HEK293 (cell line): ENCODE data around the gene RTKN2.

Source experiments
- CTCF ChIA-PET: fragments of 350-600 bp; formaldehyde crosslinking; extraction: SDS; loops from one replicate; lab custom pipeline; 2021; ENCODE audit warnings: antibody characterized with exemption; lab: Yijun Ruan, JAX
- POLR2A ChIA-PET: fragments of 300-600 bp; formaldehyde crosslinking; extraction: SDS; loops from one replicate; lab custom pipeline; 2020; ENCODE audit warnings: antibody characterized with exemption, inconsistent platforms; lab: Yijun Ruan, JAX
- H3K27ac ChIP-seq: fragments of 200-500 bp; sonication (Bioruptor generic); 2 replicates; pipeline ENCODE4 v1.5.1; 2014; ENCODE audit warnings: low read depth, low read length, control low read depth, inconsistent platforms; ENCODE audit errors: extremely low read depth
- H3K36me3 ChIP-seq, 2 experiments: fragments of 200-500 bp in 1 of 2; sonication (Bioruptor generic) in 1 of 2; 1 replicate in 1 of 2; 2 replicates in 1 of 2; pipeline ENCODE4 v1.5.1; 2014 to 2017; ENCODE audit warnings: inconsistent platforms in 2 of 2, low read length in 2 of 2; ENCODE audit not compliant: control insufficient read depth in 2 of 2, insufficient read depth in 1 of 2
- H3K4me1 ChIP-seq: fragments of 200-500 bp; sonication (Bioruptor generic); 2 replicates; pipeline ENCODE4 v1.5.1; 2014; ENCODE audit warnings: mild to moderate bottlenecking, low read length, inconsistent platforms; ENCODE audit not compliant: control insufficient read depth, insufficient read depth
- H3K4me3 ChIP-seq: 2 replicates; pipeline ENCODE4 v1.5.1; 2011; ENCODE audit warnings: low read depth, mild to moderate bottlenecking, control low read depth, low read length, moderate library complexity
- H3K9me3 ChIP-seq: fragments of 200-500 bp; sonication (Bioruptor generic); 2 replicates; pipeline ENCODE4 v1.5.1; 2014; ENCODE audit warnings: low read depth, low read length, inconsistent platforms; ENCODE audit not compliant: control insufficient read depth, insufficient read depth
- ELK4 ChIP-seq: IDR thresholded peaks from 2 replicates; pipeline ENCODE4 v1.6.1; 2011; ENCODE audit warnings: mild to moderate bottlenecking, low read depth, low read length, borderline replicate concordance
- GLI2 ChIP-seq: fragments of 450-650 bp; formaldehyde crosslinking; IDR thresholded peaks from 2 replicates; pipeline ENCODE4; 2017; ENCODE audit warnings: missing biosample characterization, missing genetic modification characterization, low read depth, borderline replicate concordance
- MEIS1 ChIP-seq: sonication (generic); formaldehyde crosslinking; IDR thresholded peaks from 2 replicates; pipeline ENCODE4 v1.8.1; 2022; ENCODE audit warnings: missing genetic modification reagents, mild to moderate bottlenecking, borderline replicate concordance
- REPIN1 ChIP-seq: fragments of 450-650 bp; formaldehyde crosslinking; IDR thresholded peaks from 2 replicates; pipeline ENCODE4 v1.5.1; 2017; ENCODE audit warnings: missing biosample characterization, missing genetic modification characterization, low read depth
- SP3 ChIP-seq: fragments of 450-650 bp; formaldehyde crosslinking; IDR thresholded peaks from 2 replicates; pipeline ENCODE4 v1.5.1; 2016; ENCODE audit warnings: missing biosample characterization, missing genetic modification characterization
- SP7 ChIP-seq: fragments of 450-650 bp; formaldehyde crosslinking; IDR thresholded peaks from 2 replicates; pipeline ENCODE4 v1.5.1; 2016; ENCODE audit warnings: missing biosample characterization, missing genetic modification characterization
- TSHZ1 ChIP-seq: fragments of 450-650 bp; formaldehyde crosslinking; IDR thresholded peaks from 2 replicates; pipeline ENCODE4 v1.5.1; 2016; ENCODE audit warnings: missing biosample characterization, missing genetic modification characterization, borderline replicate concordance
- ZBTB20 ChIP-seq: fragments of 450-650 bp; formaldehyde crosslinking; IDR thresholded peaks from 2 replicates; pipeline ENCODE4 v1.5.1; 2016; ENCODE audit warnings: missing biosample characterization, missing genetic modification characterization
- ZBTB26 ChIP-seq: fragments of 450-650 bp; formaldehyde crosslinking; optimal IDR thresholded peaks from 2 replicates; pipeline ENCODE3; 2016; ENCODE audit warnings: missing biosample characterization, mild to moderate bottlenecking, missing genetic modification characterization
- ZNF121 ChIP-seq: fragments of 450-650 bp; formaldehyde crosslinking; IDR thresholded peaks from 2 replicates; pipeline ENCODE4 v1.5.1; 2016; ENCODE audit warnings: missing biosample characterization, missing genetic modification characterization
- ZNF140 ChIP-seq: fragments of 450-650 bp; formaldehyde crosslinking; IDR thresholded peaks from 2 replicates; pipeline ENCODE4 v1.5.1; 2016; ENCODE audit warnings: missing biosample characterization, missing genetic modification characterization
- ZNF174 ChIP-seq: fragments of 450-650 bp; formaldehyde crosslinking; IDR thresholded peaks from 2 replicates; pipeline ENCODE4 v1.5.0; 2017; ENCODE audit warnings: missing biosample characterization, mild to moderate bottlenecking, missing genetic modification characterization
- ZNF366 ChIP-seq: fragments of 450-650 bp; formaldehyde crosslinking; conservative IDR thresholded peaks from 2 replicates; pipeline ENCODE4 v1.5.1; 2016; ENCODE audit warnings: missing biosample characterization, missing genetic modification characterization
- ZNF449 ChIP-seq: fragments of 450-650 bp; formaldehyde crosslinking; IDR thresholded peaks from 2 replicates; pipeline ENCODE4 v1.5.1; 2017; ENCODE audit warnings: missing biosample characterization, mild to moderate bottlenecking, missing genetic modification characterization, moderate library complexity
- ZNF488 ChIP-seq: fragments of 450-650 bp; formaldehyde crosslinking; IDR thresholded peaks from 2 replicates; pipeline ENCODE4 v1.5.1; 2016; ENCODE audit warnings: missing biosample characterization, missing genetic modification characterization
- ZNF514 ChIP-seq: fragments of 450-650 bp; formaldehyde crosslinking; IDR thresholded peaks from 2 replicates; pipeline ENCODE4 v1.5.1; 2016; ENCODE audit warnings: missing biosample characterization, missing genetic modification characterization
- ZNF544 ChIP-seq: fragments of 450-650 bp; formaldehyde crosslinking; IDR thresholded peaks from 2 replicates; pipeline ENCODE4 v1.5.0; 2017; ENCODE audit warnings: missing biosample characterization, missing genetic modification characterization
- ZNF639 ChIP-seq: fragments of 450-650 bp; formaldehyde crosslinking; IDR thresholded peaks from 2 replicates; pipeline ENCODE4 v1.5.1; 2016; ENCODE audit warnings: missing biosample characterization, missing genetic modification characterization

The RTKN2 gene

GRCh38 chr10:62277971-62278370 lies 9.3 kb upstream of the RTKN2 start (continued):
- no peak for TF ChIP-seq ZNF121 (tag by site-specific recombination)
- TF ChIP-seq ZNF639 (tag by site-specific recombination), result no peak
- TF ChIP-seq ZNF544 (tag by site-specific recombination), result no peak
- TF ChIP-seq ZNF449 (tag by site-specific recombination), result no peak
- no peak for TF ChIP-seq MEIS1 (CRISPR knock-in tag)
- TF ChIP-seq SP3 (tag by site-specific recombination), result no peak
- no peak for TF ChIP-seq REPIN1 (tag by site-specific recombination)
- no peak for TF ChIP-seq TSHZ1 (tag by site-specific recombination)
- no peak for TF ChIP-seq ZNF514 (tag by site-specific recombination)
- no peak for TF ChIP-seq GLI2
- TF ChIP-seq ZNF366 (tag by site-specific recombination), result no peak
- TF ChIP-seq ELK4, result no peak
- TF ChIP-seq ZNF174 (tag by site-specific recombination), result no peak

- Histone ChIP-seq H3K4me1 (peaks cover 8% of the 10 kb centered on the region), H3K36me3 (no peaks in the 10 kb centered on the region), H3K4me3 (no peak overlapping the region), H3K9me3 (no peaks in the 10 kb centered on the region), H3K27ac (no peak overlapping the region)
- POLR2A ChIA-PET, result no interaction called here
- CTCF ChIA-PET, result interaction anchor here (0.6 kb wide), 1 partner anchor 422 kb away, joined by 3 read pairs; no protein-coding TSS in a partner anchor
- TF ChIP-seq ZNF140 (tag by site-specific recombination), result no peak
- TF ChIP-seq ZNF366 (tag by site-specific recombination), result 0 out of 2 replicates have a peak, but pooled peaks have one; percentile 13
- peak; percentile 68; the same call in 1 of the 2 replicates for TF ChIP-seq ZBTB20 (tag by site-specific recombination)
- TF ChIP-seq SP7 (tag by site-specific recombination), result peak; percentile 60
- TF ChIP-seq ZBTB26 (tag by site-specific recombination), result no peak
- TF ChIP-seq ZNF488, result no peak
Measured at GRCh38 chr10:62270020-62270419, 1.4 kb upstream of the RTKN2 start.
